Putamen (tissue), 1 donor: ENCODE measurements around the gene RNF223.

Experiments used
- DNase-seq: peaks from one replicate; pipeline ENCODE4 v3.0.0-alpha.2; 2016; ENCODE audit warnings: low spot score

Gene RNF223

GRCh38 chr1:1073743-1074587 lies at the start of gene RNF223:
Gene RNF223 (minus strand): TSS chr1:1074306. CDS start chr1:1072566, 1,740 bp downstream.
- DNase-seq: no peak

GRCh38 chr1:1122981-1123480 lies 48.9 kb upstream of the RNF223 start:
- DNase-seq: no peak

- DNase-seq: peak; percentile 70
Measured at GRCh38 chr1:1122078-1122811, 48.1 kb upstream of the RNF223 start.

DNA sequence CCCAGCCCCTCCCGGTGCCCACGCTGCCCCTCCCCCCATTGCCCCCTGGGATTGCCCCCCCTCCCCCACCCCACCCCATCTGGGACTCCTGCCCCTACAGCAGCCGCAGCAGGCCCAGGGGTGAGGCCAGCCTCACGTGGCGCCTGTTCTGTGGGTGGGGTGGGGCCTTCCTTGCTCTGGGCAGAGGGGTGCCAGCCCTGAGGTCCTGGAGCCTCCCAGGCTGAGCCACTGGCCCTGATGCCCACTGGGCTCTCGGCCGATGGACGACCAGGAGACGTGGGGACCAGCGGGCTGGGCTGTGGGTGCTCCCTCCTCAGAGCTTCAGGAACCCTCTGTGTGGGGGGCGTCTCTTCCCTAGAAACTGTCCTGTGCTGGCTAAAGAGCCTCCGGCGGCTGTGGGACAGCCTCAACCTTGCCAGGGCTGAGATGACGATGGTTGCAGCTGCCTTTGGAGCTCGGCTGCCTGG lies 47.5 kb upstream of the RNF223 start:
- no peak for DNase-seq

DNA sequence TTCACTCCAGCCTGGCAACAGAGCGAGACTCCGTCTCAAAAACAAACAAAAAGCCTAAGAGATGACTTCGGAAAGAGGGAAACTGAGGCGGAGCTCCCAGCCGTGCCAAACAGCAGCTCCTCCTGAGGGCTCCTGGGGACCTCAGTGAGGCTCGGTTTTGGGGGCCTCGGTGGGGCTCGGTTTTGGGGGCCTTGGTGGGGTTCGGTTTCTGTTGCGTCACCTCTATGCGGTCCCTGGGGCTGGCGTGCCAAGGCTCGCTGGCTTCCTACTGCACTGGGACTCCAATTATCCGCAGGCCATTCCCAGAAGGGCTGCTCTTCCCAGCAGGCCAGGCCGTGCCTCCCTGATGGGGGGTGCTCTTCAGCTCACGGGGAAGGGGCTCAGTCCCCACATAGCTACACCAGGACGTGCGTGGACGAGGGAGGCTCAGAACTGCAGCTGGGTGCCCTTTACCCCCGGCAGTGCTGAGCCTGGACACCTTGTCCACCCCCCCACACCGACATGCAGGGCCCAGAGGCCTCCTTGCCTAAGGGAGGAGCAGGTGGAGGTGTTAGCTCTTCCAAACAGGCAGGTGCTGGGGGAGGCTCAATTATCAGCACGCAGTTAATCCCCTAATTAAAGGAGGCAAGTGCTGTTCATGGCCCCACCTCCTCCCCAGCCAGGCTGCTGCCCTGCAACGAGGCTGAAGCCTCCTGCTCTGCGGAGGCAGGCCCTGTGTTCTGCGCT lies 46.9 kb upstream of the RNF223 start:
- no peak for DNase-seq

DNA sequence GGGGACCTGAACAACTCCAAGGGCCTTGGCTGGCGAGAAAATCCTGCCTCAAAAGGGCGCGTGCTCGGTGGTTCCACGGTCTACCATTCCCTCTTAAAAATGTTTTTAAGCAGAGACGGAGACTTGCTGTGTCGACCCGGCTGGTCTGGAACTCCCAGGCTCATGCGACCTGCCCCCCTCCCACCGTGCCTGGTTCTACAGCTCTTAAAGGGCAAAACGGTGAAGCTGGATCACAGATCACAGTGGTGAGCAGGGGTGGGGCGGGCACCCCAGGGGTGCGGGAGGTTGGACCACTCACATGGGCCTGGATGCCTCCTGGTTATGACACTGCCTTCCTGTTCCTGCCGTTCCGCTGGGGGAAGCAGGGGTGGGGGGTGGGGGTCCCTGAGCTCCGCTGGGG lies 46.0 kb upstream of the RNF223 start:
- no peak for DNase-seq

GRCh38 chr1:1119272-1119890 lies 45.3 kb upstream of the RNF223 start:
- DNase-seq: no peak

DNA sequence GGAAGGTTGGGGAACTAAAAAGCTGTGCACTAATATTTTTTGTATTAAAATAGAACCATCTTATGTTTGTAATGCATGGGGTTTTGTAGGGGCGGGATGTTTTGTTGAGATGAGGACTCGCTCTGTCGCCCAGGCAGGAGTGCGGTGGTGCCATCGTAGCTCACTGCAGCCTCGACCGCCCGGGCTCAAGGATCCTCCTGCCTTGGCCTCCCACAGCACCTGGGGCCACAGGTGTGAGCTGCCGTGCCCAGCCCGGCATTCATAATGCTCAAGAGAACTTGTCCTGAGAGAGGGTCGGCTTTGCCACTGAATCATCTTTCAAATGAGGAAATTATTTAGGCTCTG lies 44.7 kb upstream of the RNF223 start:
- no peak for DNase-seq

GRCh38 chr1:1118011-1118875 lies 44.1 kb upstream of the RNF223 start:
- no peak for DNase-seq

GRCh38 chr1:1117469-1117831 lies 43.3 kb upstream of the RNF223 start:
- no peak for DNase-seq

- DNase-seq: no peak
Measured at GRCh38 chr1:1116701-1117468, 42.8 kb upstream of the RNF223 start.

- peak; percentile 98 for DNase-seq
Measured at GRCh38 chr1:1115786-1116700, 41.9 kb upstream of the RNF223 start, which contains the start of gene C1orf159. Gene C1orf159 (minus strand): TSS chr1:1116089. CDS start chr1:1091543, 24,546 bp downstream.

- DNase-seq: no peak
Measured at GRCh38 chr1:1115136-1115785, 41.2 kb upstream of the RNF223 start.

DNA sequence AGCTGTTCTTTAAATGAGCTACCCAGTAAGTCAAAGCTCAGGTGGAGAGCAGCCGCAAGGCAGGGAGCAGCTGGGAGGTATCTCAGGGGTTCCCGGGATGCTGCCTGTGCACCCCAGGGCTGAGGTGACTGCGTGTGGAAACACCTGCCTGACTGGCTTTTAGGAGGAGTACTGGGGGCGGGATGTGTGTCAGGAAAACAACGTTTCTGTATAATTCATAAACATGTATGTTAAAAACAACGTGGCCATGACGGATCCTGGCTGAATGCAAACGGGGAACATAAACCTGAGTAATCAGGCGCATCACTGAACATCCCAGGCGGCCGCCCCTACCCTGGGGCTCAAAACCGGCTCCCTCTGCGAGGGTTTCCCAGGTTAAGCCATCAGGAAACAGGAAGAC lies 40.3 kb upstream of the RNF223 start:
- no peak for DNase-seq

- DNase-seq: no peak
Measured at GRCh38 chr1:1112237-1112985, 38.3 kb upstream of the RNF223 start.

GRCh38 chr1:1111516-1112236 lies 37.6 kb upstream of the RNF223 start:
- DNase-seq: no peak

- no peak for DNase-seq
Measured at GRCh38 chr1:1110561-1110971, 36.5 kb upstream of the RNF223 start.
